ENCODE measurements around the gene WNT9B. TPM values are rescaled to one million over a fixed set of nuclear protein-coding genes. Genes with fewer than 3 reads are reported as not detected.

Gene WNT9B
- total and polyA plus RNA-seq, 2 of the 13 experiments (the other 11 are each of a cell fraction or from before 2014, with no cell fraction given) = not detected

DNA sequence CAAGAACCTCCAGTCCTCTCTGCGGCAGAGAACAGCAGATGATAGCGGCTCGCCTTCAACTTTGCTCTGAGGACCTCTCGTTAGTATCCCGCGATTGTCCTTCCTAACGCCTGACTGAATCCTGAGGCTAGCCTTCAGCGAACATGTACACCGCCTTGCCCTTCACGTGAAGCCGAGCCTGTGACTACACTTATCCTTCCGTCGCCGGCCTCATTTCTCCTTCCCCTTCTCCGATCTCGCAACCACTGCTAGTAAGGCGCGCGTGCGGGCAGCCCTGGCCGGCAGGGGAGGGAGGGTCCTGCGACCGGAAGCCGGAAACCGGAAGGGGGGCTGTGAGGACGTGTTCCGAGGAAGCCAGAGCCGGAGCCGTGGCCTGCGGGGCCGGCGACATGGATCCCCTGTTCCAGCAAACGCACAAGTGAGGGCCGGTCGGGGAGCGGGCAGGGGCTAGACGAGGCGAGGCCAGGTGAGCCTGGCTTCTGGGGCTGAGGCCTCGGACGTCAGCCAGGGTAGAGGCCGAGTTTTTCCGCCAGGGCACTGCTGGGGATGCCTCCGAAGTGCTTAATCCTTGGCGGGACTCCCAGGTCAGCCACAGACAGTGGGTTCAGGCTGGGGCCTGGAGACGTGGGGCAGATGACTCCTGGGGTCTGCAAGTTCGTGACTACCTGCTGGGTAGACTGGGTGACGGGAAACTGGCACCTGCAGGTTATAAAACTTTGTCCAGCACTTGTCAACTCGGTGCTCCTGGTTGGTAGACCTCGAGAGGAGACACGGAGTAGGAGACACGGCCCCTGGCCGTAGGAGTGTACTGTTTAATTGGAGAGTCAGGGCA is 71.6 kb downstream of the WNT9B start, which contains the start of gene GOSR2 (continued):
- TF ChIP-seq PTBP1 (IDR thresholded peaks at IDR 0.05; ENCODE audit: low read depth, low read length, poor library complexity, severe bottlenecking) (no peak), PLRG1 (conservative IDR thresholded peaks at IDR 0.05) (no peak), ZNF256 (CRISPR knock-in tag; conservative IDR thresholded peaks at IDR 0.05) (peak; percentile 90; the same call in 1 of the 2 replicates), HNF4A (CRISPR knock-in tag; IDR thresholded peaks at IDR 0.05) (peak; percentile 30; the same call in 1 of the 2 replicates), RFX5 (IDR thresholded peaks at IDR 0.05; ENCODE audit: low read depth, low read length) (0 out of 2 replicates have a peak, but pooled peaks have one; percentile 32), KDM3A (CRISPR knock-in tag; IDR thresholded peaks at IDR 0.05; ENCODE audit: low read depth) (peak; percentile 69)

DNA sequence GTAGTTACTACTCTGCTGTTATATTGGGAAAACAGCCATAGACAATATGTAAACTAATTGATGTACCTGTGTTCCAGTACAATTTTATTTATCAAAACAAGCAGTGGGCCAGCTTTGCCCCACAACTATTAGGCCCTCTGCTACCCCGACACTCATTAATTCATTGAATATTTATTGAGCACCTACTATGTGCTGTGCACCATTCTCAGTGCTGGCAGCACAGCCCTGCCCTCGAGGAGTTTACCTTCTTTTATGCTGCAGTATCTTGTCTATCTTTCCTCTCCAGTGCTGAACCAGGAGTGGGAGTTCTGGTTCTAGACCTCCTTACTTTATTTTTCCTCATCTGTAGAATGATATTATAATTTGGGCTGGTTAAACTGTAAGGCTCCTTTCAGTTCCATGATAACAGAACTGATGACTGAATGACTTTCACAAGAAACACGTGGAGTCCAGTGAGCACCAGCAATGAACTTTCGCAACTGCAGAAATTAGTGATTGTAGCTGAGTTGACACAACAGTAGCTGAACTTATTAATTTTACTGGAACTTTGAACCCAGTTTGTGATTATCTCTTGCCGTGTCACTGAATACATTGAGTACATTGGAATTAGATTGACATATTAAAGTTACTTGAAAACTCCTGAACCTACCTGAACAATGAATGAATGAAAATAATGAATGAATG is 73.9 kb downstream of the WNT9B start:
- ATAC-seq (no peak), FAIRE-seq (no peak), DNase-seq (ENCODE audit: low spot score) (peak; percentile 40)
- H3K27ac ChIP-seq (ENCODE audit: extremely low read length, insufficient read depth, low read length) = no peak overlapping the region
- 64% methylated on average over 5 of the region's 5 CpGs for WGBS (ENCODE audit: low lambda C conversion rate)
- no peak overlapping the region for H2AFZ ChIP-seq (ENCODE audit: low read length)
- ChIA-PET POLR2A (no interaction called here), CTCF (ENCODE audit: low intra/inter-chr PET ratio, low total read pairs) (no interaction called here)
- intact Hi-C loops (cut with micrococcal nuclease; ENCODE audit: unreplicated experiment) = no loop called here
- peak overlapping the region in 1 of 3 experiments; percentile 97; a peak in 1 of 6 replicates for H3K4me3 ChIP-seq (replicated peaks in 1 of 3; ENCODE audit: insufficient read depth in 1 of 3, low read depth in 2 of 3, low read length in 3 of 3)
- peaks cover 40% of the 10 kb centered on the region for H4K20me1 ChIP-seq (ENCODE audit: insufficient read depth, low read length)
- no TSS peak for BruUV-seq (replicated peaks)
- peaks cover 69% of the 10 kb centered on the region for H3K79me2 ChIP-seq (ENCODE audit: insufficient read depth, low read length)
- H3K9me3 ChIP-seq (ENCODE audit: low read length) = no peaks in the 10 kb centered on the region
- peaks cover 8 to 14% of the 10 kb centered on the region in 2 experiments; a peak in 4 of 5 replicates for H3K36me3 ChIP-seq (replicated peaks in 1 of 2; ENCODE audit: control insufficient read depth in 1 of 2, insufficient read depth in 2 of 2, low read length in 2 of 2)
- H3K4me2 ChIP-seq (ENCODE audit: low read depth, low read length) = peak overlapping the region; percentile 93
- in situ Hi-C loops (cut with HindIII; ENCODE audit: extremely low pct_ligation_motif_present, low pct_unique_long_range_greater_than_20kb) = no loop called here
- no peaks in the 10 kb centered on the region; a peak in 2 of 5 replicates for H3K27me3 ChIP-seq (ENCODE audit: control insufficient read depth in 1 of 2, insufficient read depth in 2 of 2, low read length in 2 of 2)
- H3K9ac ChIP-seq (ENCODE audit: insufficient read depth, low read depth, low read length) = peak overlapping the region; percentile 98; the same call in 1 of the 2 replicates
- H3K4me1 ChIP-seq (ENCODE audit: insufficient read depth, low read length) = peaks cover 55% of the 10 kb centered on the region
- TF ChIP-seq MXD4 (CRISPR knock-in tag; IDR thresholded peaks at IDR 0.05) (peak; percentile 73; the same call in 1 of the 2 replicates), ZNF264 (CRISPR knock-in tag; IDR thresholded peaks at IDR 0.05) (no peak), CEBPB (IDR thresholded peaks at IDR 0.05; ENCODE audit: borderline replicate concordance, low read depth, low read length) (peak; percentile 91), RBM22 (optimal IDR thresholded peaks at IDR 0.05; ENCODE audit: low read length) (peak; percentile 16), SOX6 (IDR thresholded peaks at IDR 0.05) (no peak), SOX6 (CRISPR knock-in tag; IDR thresholded peaks at IDR 0.05) (0 out of 2 replicates have a peak, but pooled peaks have one; percentile 12)
- TF ChIP-seq, protein P1, sequence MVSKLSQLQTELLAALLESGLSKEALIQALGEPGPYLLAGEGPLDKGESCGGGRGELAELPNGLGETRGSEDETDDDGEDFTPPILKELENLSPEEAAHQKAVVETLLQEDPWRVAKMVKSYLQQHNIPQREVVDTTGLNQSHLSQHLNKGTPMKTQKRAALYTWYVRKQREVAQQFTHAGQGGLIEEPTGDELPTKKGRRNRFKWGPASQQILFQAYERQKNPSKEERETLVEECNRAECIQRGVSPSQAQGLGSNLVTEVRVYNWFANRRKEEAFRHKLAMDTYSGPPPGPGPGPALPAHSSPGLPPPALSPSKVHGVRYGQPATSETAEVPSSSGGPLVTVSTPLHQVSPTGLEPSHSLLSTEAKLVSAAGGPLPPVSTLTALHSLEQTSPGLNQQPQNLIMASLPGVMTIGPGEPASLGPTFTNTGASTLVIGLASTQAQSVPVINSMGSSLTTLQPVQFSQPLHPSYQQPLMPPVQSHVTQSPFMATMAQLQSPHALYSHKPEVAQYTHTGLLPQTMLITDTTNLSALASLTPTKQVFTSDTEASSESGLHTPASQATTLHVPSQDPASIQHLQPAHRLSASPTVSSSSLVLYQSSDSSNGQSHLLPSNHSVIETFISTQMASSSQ (IDR thresholded peaks at IDR 0.05; ENCODE audit: low read depth) = no peak
- TF ChIP-seq, protein P1 (CRISPR knock-in tag; IDR thresholded peaks at IDR 0.05; ENCODE audit: borderline replicate concordance) = no peak
- TF ChIP-seq, protein P2, sequence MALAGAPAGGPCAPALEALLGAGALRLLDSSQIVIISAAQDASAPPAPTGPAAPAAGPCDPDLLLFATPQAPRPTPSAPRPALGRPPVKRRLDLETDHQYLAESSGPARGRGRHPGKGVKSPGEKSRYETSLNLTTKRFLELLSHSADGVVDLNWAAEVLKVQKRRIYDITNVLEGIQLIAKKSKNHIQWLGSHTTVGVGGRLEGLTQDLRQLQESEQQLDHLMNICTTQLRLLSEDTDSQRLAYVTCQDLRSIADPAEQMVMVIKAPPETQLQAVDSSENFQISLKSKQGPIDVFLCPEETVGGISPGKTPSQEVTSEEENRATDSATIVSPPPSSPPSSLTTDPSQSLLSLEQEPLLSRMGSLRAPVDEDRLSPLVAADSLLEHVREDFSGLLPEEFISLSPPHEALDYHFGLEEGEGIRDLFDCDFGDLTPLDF (CRISPR knock-in tag; IDR thresholded peaks at IDR 0.05) = no peak
- TF ChIP-seq, protein P3, sequence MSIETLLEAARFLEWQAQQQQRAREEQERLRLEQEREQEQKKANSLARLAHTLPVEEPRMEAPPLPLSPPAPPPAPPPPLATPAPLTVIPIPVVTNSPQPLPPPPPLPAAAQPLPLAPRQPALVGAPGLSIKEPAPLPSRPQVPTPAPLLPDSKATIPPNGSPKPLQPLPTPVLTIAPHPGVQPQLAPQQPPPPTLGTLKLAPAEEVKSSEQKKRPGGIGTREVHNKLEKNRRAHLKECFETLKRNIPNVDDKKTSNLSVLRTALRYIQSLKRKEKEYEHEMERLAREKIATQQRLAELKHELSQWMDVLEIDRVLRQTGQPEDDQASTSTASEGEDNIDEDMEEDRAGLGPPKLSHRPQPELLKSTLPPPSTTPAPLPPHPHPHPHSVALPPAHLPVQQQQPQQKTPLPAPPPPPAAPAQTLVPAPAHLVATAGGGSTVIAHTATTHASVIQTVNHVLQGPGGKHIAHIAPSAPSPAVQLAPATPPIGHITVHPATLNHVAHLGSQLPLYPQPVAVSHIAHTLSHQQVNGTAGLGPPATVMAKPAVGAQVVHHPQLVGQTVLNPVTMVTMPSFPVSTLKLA (IDR thresholded peaks at IDR 0.05) = 0 out of 2 replicates have a peak, but pooled peaks have one; percentile 16
